Stimulated activated CD4-positive, alpha-beta T cell treated with anti-CD3 and anti-CD28 coated beads, Interleukin-15, amount 100 ng/mL, for 24 hours (primary cell): ENCODE data around the gene FLG2.
"Not testable (repeated sequence)": the region's sequence is repeated elsewhere in the genome, so short reads cannot be mapped to it uniquely, and the experiment has no call there.

ENCODE experiments used
- DNase-seq: peaks from one replicate; pipeline ENCODE4 v3.0.0-alpha.2; 2020

The FLG2 gene

DNA sequence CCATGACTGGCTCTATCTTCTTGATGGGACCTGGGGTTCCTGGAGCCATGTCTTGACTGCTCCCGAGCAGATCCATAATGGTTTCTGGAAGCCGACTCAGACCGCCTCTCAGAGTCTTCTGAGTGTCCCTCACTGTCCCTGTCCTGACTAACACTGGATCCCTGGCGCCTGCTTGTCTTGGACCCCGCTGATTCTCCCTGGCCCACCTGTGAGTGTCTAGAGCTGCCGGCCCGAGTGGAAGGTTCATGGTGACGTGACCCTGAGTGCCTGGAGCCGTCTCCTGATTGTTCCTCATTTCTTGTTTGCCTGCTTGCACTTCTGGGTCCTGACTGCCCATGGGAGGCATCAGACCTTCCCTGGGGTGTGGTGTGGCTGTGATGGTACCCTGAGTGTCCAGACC is 49.9 kb downstream of the FLG2 start:
- DNase-seq: no peak

DNA sequence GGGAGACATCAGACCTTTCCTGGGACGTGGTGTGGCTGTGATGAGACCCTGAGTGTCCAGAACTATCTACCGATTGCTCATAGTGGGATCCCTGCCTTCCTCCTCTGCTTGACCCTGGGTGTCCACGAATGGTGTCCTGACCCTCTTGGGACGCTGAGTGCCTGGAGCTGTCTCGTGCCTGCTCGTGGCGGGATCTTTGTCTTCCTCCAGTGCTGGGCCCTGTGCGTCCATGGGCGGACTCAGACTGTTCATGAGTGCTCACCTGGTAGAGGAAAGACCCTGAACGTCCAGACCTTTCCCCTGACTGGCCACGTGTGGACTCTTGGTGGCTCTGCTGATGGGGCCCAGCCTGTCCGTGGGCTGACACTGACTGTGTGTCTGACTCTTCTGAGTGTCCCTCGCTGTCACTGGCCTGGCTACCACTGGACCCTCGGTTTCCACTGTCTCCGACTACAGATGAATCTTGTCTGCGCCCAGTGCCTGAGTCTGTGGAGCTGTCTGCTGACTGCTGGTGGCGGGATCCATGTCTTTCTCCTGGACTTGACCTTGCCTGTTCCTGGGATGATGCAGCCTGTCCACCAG is 50.4 kb downstream of the FLG2 start:
- DNase-seq: not testable (repeated sequence)

- not testable (repeated sequence) for DNase-seq
Observed at GRCh38 chr1:152308758-152309157, 51.0 kb downstream of the FLG2 start.

- DNase-seq: not testable (repeated sequence)
Observed at GRCh38 chr1:152307970-152308369, 51.8 kb downstream of the FLG2 start.

DNA sequence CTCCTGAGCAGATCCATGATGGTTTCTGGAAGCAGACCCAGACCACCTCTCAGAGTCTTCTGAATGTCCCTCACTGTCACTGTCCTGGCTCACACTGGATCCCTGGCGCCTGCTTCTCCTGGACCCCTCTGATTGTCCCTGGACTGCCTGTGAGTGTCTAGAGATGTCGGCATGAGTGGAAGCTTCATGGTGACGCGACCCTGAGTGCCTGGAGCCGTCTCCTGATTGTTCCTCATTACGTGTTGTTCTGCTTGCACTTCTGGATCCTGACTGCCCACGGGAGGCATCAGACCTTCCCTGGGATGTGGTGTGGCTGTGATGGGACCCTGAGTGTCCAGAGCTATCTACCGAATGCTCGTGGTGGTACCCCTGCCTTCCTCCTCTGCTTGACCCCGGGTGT is 53.7 kb downstream of the FLG2 start:
- DNase-seq: not testable (repeated sequence)

GRCh38 chr1:152304773-152305172 is 55.0 kb downstream of the FLG2 start:
- DNase-seq: not testable (repeated sequence)

GRCh38 chr1:152303139-152303872 is 56.5 kb downstream of the FLG2 start:
- not testable (repeated sequence) for DNase-seq
